ENCODE results near the gene IBA57. TPM values are rescaled to one million over a fixed set of nuclear protein-coding genes. Genes with fewer than 3 reads are reported as not detected.

Gene IBA57
- polyA plus RNA-seq, 1 of the 3 experiments (the other 2 are of a cell fraction) = 1.8 TPM

GRCh38 chr1:228161362-228161761 lies 4.2 kb upstream of the IBA57 start:
- no peak for DNase-seq
- H3K4me1 ChIP-seq (ENCODE audit: control insufficient read depth in 1 of 2, insufficient read depth in 2 of 2, low read depth in 1 of 2, low read length in 1 of 2) = peaks cover 7 to 20% of the 10 kb centered on the region in 2 experiments; a peak in 2 of 4 replicates
- H3K4me2 ChIP-seq = no peak overlapping the region
- no peak overlapping the region for H3K27ac ChIP-seq (ENCODE audit: low read depth in 2 of 2, low read length in 1 of 2)
- POLR2A ChIA-PET = no interaction called here
- CTCF ChIA-PET = no interaction called here
- H3K79me2 ChIP-seq (ENCODE audit: insufficient read depth) = peaks cover 2% of the 10 kb centered on the region; the same call in 1 of the 2 replicates
- H3K27me3 ChIP-seq (ENCODE audit: insufficient read depth) = no peaks in the 10 kb centered on the region
- H3K4me3 ChIP-seq (ENCODE audit: low read depth in 2 of 2, low read length in 1 of 2) = no peak overlapping the region
- no peaks in the 10 kb centered on the region for H3K9me2 ChIP-seq
- no peak overlapping the region for H2AFZ ChIP-seq (ENCODE audit: low read depth)
- TF ChIP-seq NFIC (IDR thresholded peaks at IDR 0.05; ENCODE audit: borderline replicate concordance) (no peak), RCOR1 (IDR thresholded peaks at IDR 0.05; ENCODE audit: low read length) (no peak), EZH2phosphoT487 (IDR thresholded peaks at IDR 0.05; ENCODE audit: borderline replicate concordance, low read depth) (no peak)
- H4K20me1 ChIP-seq (ENCODE audit: insufficient read depth) = no peaks in the 10 kb centered on the region
- H3K9ac ChIP-seq = no peak overlapping the region
- 34% methylated on average over 6 of the region's 7 CpGs for WGBS (ENCODE audit: low lambda C conversion rate)
- no peaks in the 10 kb centered on the region for H3F3A ChIP-seq (replicated peaks; ENCODE audit: insufficient read depth)
- no peaks in the 10 kb centered on the region for H3K9me3 ChIP-seq
- no peaks in the 10 kb centered on the region for H3K36me3 ChIP-seq (replicated peaks in 1 of 2; ENCODE audit: control insufficient read depth in 1 of 2, insufficient read depth in 2 of 2, low read length in 1 of 2)

- Histone ChIP-seq H3K9ac (no peak overlapping the region), H3K27me3 (ENCODE audit: insufficient read depth) (no peaks in the 10 kb centered on the region), H3K4me3 (ENCODE audit: low read depth in 2 of 2, low read length in 1 of 2) (no peak overlapping the region), H3K9me3 (no peaks in the 10 kb centered on the region), H3F3A (replicated peaks; ENCODE audit: insufficient read depth) (no peaks in the 10 kb centered on the region), H3K36me3 (replicated peaks in 1 of 2; ENCODE audit: control insufficient read depth in 1 of 2, insufficient read depth in 2 of 2, low read length in 1 of 2) (no peaks in the 10 kb centered on the region), H3K9me2 (no peaks in the 10 kb centered on the region), H3K79me2 (ENCODE audit: insufficient read depth) (peaks cover 7% of the 10 kb centered on the region), H4K20me1 (ENCODE audit: insufficient read depth) (no peaks in the 10 kb centered on the region), H3K4me2 (no peak overlapping the region), H2AFZ (ENCODE audit: low read depth) (no peak overlapping the region), H3K4me1 (ENCODE audit: control insufficient read depth in 1 of 2, insufficient read depth in 2 of 2, low read depth in 1 of 2, low read length in 1 of 2) (peaks cover 10 to 25% of the 10 kb centered on the region in 2 experiments; a peak in 3 of 4 replicates), H3K27ac (ENCODE audit: low read depth in 2 of 2, low read length in 1 of 2) (no peak overlapping the region)
- no peak for DNase-seq
- WGBS (ENCODE audit: low lambda C conversion rate) = 78% methylated on average over 7 of the region's 9 CpGs
- POLR2A ChIA-PET = interaction anchor here (0.6 kb wide), 1 partner anchor 9 kb away, joined by 3 read pairs; no protein-coding TSS in a partner anchor
- CTCF ChIA-PET = no interaction called here
- TF ChIP-seq TEAD4 (IDR thresholded peaks at IDR 0.05; ENCODE audit: borderline replicate concordance, insufficient read depth) = no peak
- TF ChIP-seq, protein P1, sequence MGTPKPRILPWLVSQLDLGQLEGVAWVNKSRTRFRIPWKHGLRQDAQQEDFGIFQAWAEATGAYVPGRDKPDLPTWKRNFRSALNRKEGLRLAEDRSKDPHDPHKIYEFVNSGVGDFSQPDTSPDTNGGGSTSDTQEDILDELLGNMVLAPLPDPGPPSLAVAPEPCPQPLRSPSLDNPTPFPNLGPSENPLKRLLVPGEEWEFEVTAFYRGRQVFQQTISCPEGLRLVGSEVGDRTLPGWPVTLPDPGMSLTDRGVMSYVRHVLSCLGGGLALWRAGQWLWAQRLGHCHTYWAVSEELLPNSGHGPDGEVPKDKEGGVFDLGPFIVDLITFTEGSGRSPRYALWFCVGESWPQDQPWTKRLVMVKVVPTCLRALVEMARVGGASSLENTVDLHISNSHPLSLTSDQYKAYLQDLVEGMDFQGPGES (IDR thresholded peaks at IDR 0.05; ENCODE audit: low read depth, low read length) = no peak
- TF ChIP-seq, protein P2, sequence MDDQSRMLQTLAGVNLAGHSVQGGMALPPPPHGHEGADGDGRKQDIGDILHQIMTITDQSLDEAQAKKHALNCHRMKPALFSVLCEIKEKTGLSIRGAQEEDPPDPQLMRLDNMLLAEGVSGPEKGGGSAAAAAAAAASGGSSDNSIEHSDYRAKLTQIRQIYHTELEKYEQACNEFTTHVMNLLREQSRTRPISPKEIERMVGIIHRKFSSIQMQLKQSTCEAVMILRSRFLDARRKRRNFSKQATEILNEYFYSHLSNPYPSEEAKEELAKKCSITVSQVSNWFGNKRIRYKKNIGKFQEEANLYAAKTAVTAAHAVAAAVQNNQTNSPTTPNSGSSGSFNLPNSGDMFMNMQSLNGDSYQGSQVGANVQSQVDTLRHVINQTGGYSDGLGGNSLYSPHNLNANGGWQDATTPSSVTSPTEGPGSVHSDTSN (IDR thresholded peaks at IDR 0.05) = no peak
- no peak for TF ChIP-seq RCOR1 (IDR thresholded peaks at IDR 0.05; ENCODE audit: low read length)
- TF ChIP-seq SIN3A (IDR thresholded peaks at IDR 0.05; ENCODE audit: borderline replicate concordance, low read depth, low read length) = no peak
- TF ChIP-seq ELF1 (IDR thresholded peaks at IDR 0.05) = no peak
- no peak for TF ChIP-seq USF2 (IDR thresholded peaks at IDR 0.05; ENCODE audit: borderline replicate concordance, low read depth, low read length)
- TF ChIP-seq CHD2 (IDR thresholded peaks at IDR 0.05; ENCODE audit: low read length, partially characterized antibody) = no peak
- no peak for TF ChIP-seq EZH2phosphoT487 (IDR thresholded peaks at IDR 0.05; ENCODE audit: borderline replicate concordance, low read depth)
- no peak for TF ChIP-seq TAF1 (IDR thresholded peaks at IDR 0.05; ENCODE audit: borderline replicate concordance, low read depth, low read length)
- no peak for TF ChIP-seq SMC3 (IDR thresholded peaks at IDR 0.05; ENCODE audit: low read depth, low read length)
- TF ChIP-seq JUND (IDR thresholded peaks at IDR 0.05) = no peak
- TF ChIP-seq MXI1 (IDR thresholded peaks at IDR 0.05; ENCODE audit: low read depth, low read length) = no peak
- TF ChIP-seq NRF1 (IDR thresholded peaks at IDR 0.05; ENCODE audit: low read depth, low read length) = no peak
- TF ChIP-seq, protein P3, sequence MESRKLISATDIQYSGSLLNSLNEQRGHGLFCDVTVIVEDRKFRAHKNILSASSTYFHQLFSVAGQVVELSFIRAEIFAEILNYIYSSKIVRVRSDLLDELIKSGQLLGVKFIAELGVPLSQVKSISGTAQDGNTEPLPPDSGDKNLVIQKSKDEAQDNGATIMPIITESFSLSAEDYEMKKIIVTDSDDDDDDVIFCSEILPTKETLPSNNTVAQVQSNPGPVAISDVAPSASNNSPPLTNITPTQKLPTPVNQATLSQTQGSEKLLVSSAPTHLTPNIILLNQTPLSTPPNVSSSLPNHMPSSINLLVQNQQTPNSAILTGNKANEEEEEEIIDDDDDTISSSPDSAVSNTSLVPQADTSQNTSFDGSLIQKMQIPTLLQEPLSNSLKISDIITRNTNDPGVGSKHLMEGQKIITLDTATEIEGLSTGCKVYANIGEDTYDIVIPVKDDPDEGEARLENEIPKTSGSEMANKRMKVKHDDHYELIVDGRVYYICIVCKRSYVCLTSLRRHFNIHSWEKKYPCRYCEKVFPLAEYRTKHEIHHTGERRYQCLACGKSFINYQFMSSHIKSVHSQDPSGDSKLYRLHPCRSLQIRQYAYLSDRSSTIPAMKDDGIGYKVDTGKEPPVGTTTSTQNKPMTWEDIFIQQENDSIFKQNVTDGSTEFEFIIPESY (IDR thresholded peaks at IDR 0.05; ENCODE audit: borderline replicate concordance, low read depth) = no peak
- TF ChIP-seq RAD21 (IDR thresholded peaks at IDR 0.05; ENCODE audit: low read length) = no peak
- TF ChIP-seq FOXM1 (IDR thresholded peaks at IDR 0.05; ENCODE audit: low read depth) = no peak
These were observed 3.7 kb upstream of the IBA57 start for GRCh38 chr1:228161866-228162265.
